Esophagus squamous epithelium (tissue), 5 donors: ENCODE measurements around the gene ETV6. TPM values are rescaled to one million over a fixed set of nuclear protein-coding genes. Genes with fewer than 3 reads are reported as not detected.
A peak's percentile ranks its signal among the peaks of the same experiment; 100 is the strongest.

Source experiments
- DNase-seq: peaks from one replicate; lab custom pipeline; 2025; lab: John Stamatoyannopoulos, UW
- H3K27ac ChIP-seq, 4 donors: fragments of 200-600 bp; sonication (generic); one replicate each; pipeline ENCODE4 v1.5.1; 2016 to 2019; ENCODE audit warnings: mild to moderate bottlenecking in 1 of 4
- H3K27me3 ChIP-seq, 4 donors: fragments of 200-600 bp; sonication (generic); 1 replicate in 3 of 4; 2 replicates in 1 of 4; pipeline versions ENCODE4 v1.5.1 to v1.6.0; 2017 to 2021; ENCODE audit warnings: antibody characterized with exemption in 1 of 4
- H3K36me3 ChIP-seq, 3 donors: fragments of 200-600 bp; sonication (generic); one replicate each; pipeline ENCODE4 v1.5.1; 2016 to 2019
- H3K4me1 ChIP-seq, 3 donors: fragments of 200-600 bp; sonication (generic); one replicate each; pipeline ENCODE4 v1.5.1; 2017 to 2019
- H3K4me3 ChIP-seq, 4 donors: fragments of 200-600 bp; sonication (generic); 1 replicate in 3 of 4; 2 replicates in 1 of 4; pipeline ENCODE4 v1.5.1; 2016 to 2019; ENCODE audit warnings: mild to moderate bottlenecking in 2 of 4, moderate library complexity in 1 of 4
- H3K9me3 ChIP-seq, 3 donors: fragments of 200-600 bp; sonication (generic); one replicate each; pipeline ENCODE4 v1.5.1; 2016 to 2019
- POLR2A ChIP-seq, 4 donors: fragments of 450-650 bp; IDR thresholded peaks; one replicate each; pipeline ENCODE4 v1.6.1; 2017; ENCODE audit warnings: antibody characterized with exemption in 4 of 4, mild to moderate bottlenecking in 4 of 4, moderate library complexity in 3 of 4
- WGBS, 2 donors: methylation state at CpG; one replicate each; pipeline ENCODE4 v1.1.5; 2018; 5-methylcytosine and 5-hydroxymethylcytosine counted together
- intact Hi-C: fragments of 100-400 bp; cut with DNase I; formaldehyde crosslinking; loops from one replicate; pipeline ENCODE4 v1.15.0; 2022
- total RNA-seq, 4 donors: library from RNA; depleted of rRNA; stranded (reverse); fragments of >200 nt; gene quantifications; one replicate each; pipeline ENCODE4 v1.1.0, GENCODE V29; 2016
- TF ChIP-seq, protein P1 (sequence below), 6 experiments: fragments of 450-650 bp in 4 of 6; fragments of 200-600 bp in 2 of 6; sonication (generic) in 2 of 6; IDR thresholded peaks; one replicate each; pipeline ENCODE4 v1.5.1; 2016 to 2019; ENCODE audit warnings: antibody characterized with exemption in 6 of 6, mild to moderate bottlenecking in 4 of 6, moderate library complexity in 4 of 6
- donor health status: DM: yes; HTN: yes; CAD: no.

ETV6 gene
- total RNA-seq, 4 donors from 2014 or later = 11.3 to 17.3 (median 13.8) TPM

DNA sequence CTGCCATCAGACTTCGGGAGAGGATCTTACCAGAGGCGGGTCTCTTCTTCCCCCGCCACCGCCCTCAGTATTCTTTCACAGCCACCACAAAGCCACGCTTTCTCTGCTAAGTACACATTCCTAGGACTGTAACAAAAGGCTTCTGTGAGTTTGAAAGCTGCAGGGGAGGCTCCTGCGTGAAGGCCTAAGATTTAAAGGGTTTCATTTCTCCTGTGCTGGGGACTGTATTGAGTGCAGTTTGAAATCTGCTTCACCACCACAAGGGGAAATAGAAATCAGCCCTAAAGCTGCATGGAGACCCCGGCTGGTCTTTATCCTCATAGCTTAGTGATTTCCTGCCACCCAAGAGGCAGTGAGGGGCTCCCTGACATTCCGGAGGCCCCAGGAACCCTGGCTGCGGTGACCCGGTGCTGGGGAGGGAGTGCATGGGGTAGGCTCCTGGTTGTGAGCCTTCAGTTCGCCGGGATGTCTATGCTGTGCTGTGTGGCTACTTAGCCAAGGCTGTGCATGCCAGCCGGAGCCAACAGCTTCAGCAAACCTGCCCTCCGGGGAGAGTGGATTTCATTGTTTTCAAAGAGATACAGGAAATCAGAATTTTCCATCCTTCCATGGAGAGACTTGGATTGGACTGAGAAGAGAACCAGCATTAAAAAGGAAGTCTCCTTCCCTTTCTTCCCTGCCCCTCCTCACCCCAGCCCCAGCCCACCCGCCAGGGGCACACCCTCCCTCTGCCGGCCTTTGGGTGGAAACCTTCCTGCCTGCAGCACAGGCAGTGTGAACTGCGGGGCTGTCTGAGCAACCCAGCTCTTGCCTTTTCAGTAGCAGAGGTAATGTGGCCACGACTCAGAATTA lies 163.3 kb downstream of the ETV6 start:
- H3K4me1 ChIP-seq = peaks cover 24 to 59% (median 36%) of the 10 kb centered on the region in 3 donors
- H3K4me3 ChIP-seq = peak overlapping the region in 3 of 4 donors; percentile 3 to 59 (median 27)

DNA sequence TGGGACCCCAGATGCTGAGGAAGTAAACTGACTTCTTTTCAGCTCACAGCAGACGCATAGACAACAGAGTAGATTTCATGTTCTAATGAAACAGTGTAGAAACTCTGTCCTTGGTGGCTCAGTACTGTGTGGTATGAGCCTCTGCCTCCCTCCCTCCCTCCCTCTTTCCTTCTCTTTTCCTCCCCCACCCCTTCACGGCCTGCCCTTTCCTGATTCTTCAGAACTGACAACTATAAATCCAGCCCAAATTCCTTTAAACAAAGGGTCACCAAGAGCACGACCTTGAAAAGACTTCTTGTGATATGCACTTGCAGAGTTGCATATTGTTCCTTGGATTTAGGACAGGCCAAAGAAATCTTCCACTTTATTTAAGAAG lies 164.0 kb downstream of the ETV6 start:
- intact Hi-C loops = no loop called here
- Histone ChIP-seq H3K4me1 (peaks cover 24 to 65% (median 39%) of the 10 kb centered on the region in 3 donors), H3K4me3 (peak overlapping the region in 3 of 4 donors; percentile 3 to 59 (median 27)), H3K9me3 (no peaks in the 10 kb centered on the region), H3K27me3 (no peaks in the 10 kb centered on the region), H3K27ac (peak overlapping the region; percentile 62 to 90 (median 74)), H3K36me3 (no peaks in the 10 kb centered on the region)
- no peak for TF ChIP-seq POLR2A (IDR thresholded peaks at IDR 0.05)
- TF ChIP-seq, protein P1, sequence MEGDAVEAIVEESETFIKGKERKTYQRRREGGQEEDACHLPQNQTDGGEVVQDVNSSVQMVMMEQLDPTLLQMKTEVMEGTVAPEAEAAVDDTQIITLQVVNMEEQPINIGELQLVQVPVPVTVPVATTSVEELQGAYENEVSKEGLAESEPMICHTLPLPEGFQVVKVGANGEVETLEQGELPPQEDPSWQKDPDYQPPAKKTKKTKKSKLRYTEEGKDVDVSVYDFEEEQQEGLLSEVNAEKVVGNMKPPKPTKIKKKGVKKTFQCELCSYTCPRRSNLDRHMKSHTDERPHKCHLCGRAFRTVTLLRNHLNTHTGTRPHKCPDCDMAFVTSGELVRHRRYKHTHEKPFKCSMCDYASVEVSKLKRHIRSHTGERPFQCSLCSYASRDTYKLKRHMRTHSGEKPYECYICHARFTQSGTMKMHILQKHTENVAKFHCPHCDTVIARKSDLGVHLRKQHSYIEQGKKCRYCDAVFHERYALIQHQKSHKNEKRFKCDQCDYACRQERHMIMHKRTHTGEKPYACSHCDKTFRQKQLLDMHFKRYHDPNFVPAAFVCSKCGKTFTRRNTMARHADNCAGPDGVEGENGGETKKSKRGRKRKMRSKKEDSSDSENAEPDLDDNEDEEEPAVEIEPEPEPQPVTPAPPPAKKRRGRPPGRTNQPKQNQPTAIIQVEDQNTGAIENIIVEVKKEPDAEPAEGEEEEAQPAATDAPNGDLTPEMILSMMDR (IDR thresholded peaks at IDR 0.05) = no peak
- no peak for DNase-seq
- WGBS, 2 donors = 11 to 17% methylated on average over 3 of the region's 3 CpGs

More for the DNA sequence above, 163.3 kb downstream of the ETV6 start:
- TF ChIP-seq, protein P1 (IDR thresholded peaks at IDR 0.05) = no peak
- no peak for TF ChIP-seq POLR2A (IDR thresholded peaks at IDR 0.05)
- 3 to 21% methylated on average over 8 to 11 of the region's 18 CpGs for WGBS, 2 donors
- intact Hi-C loops = no loop called here
- H3K27ac ChIP-seq = peak overlapping the region; percentile 62 to 90 (median 74)
- no peak for DNase-seq
- H3K9me3 ChIP-seq = no peaks in the 10 kb centered on the region
- no peaks in the 10 kb centered on the region for H3K36me3 ChIP-seq
- H3K27me3 ChIP-seq = no peaks in the 10 kb centered on the region

DNA sequence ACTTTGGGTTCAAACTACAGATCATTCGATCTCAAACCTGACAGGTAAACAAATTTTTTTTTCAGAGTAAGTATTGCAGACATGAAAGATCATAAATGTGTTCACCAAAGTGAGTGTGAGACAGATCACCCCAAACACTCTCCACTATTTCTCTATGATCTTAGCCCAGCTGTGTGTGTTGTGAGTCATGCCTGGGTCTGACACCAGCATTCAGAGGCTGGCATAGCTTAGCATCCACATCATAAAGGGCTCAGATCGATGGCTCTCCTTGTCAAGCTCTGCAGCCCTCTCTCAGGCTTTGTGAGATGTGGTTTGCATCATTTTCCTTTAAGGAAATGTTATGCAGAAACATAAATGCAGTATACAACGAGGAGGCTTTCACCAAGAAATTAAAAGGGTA lies 164.9 kb downstream of the ETV6 start:
- Histone ChIP-seq H3K4me3 (no peak overlapping the region), H3K27ac (peak overlapping the region in 1 of 4 donors; percentile 44), H3K36me3 (no peaks in the 10 kb centered on the region), H3K27me3 (no peaks in the 10 kb centered on the region), H3K4me1 (peaks cover 24 to 72% (median 40%) of the 10 kb centered on the region in 3 donors), H3K9me3 (no peaks in the 10 kb centered on the region)
- TF ChIP-seq POLR2A (IDR thresholded peaks at IDR 0.05) = no peak
- TF ChIP-seq, protein P1 (IDR thresholded peaks at IDR 0.05) = no peak
- no peak for DNase-seq
- 28 to 33% methylated on average over 2 to 3 of the region's 3 CpGs for WGBS, 2 donors
- intact Hi-C loops = no loop called here

- DNase-seq = no peak
- no peaks in the 10 kb centered on the region for H3K27me3 ChIP-seq
- H3K4me1 ChIP-seq = peaks cover 24 to 69% (median 40%) of the 10 kb centered on the region in 3 donors
- TF ChIP-seq, protein P1 (IDR thresholded peaks at IDR 0.05) = no peak
- TF ChIP-seq POLR2A (IDR thresholded peaks at IDR 0.05) = no peak
- intact Hi-C loops = no loop called here
- no peaks in the 10 kb centered on the region for H3K36me3 ChIP-seq
- H3K9me3 ChIP-seq = no peaks in the 10 kb centered on the region
- no peak overlapping the region for H3K4me3 ChIP-seq
- no peak overlapping the region for H3K27ac ChIP-seq
- 77 to 81% methylated on average over 2 to 5 of the region's 5 CpGs for WGBS, 2 donors
Measured at GRCh38 chr12:11815397-11815796, 165.9 kb downstream of the ETV6 start.

DNA sequence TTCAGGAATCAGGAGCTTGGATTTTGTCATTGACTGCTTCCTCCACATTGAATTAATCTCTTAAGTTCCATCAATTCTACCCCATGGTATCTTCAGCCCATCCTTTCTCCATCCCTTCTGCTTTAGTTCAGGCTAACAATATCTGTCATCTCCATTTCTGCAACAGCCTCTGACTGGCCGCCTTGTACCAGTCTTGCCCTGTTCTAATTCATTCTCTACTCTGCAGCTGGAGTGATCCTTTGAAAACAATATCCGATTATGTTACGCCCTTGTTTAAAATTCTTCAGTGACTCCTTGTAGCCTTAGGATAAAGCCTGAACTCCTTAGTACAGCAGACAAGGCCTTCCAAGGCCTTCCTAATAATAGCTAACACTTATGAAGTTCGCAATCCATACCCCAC lies 170.2 kb downstream of the ETV6 start:
- H3K4me1 ChIP-seq = peaks cover 12 to 49% (median 19%) of the 10 kb centered on the region in 3 donors
- H3K9me3 ChIP-seq = no peaks in the 10 kb centered on the region
- H3K4me3 ChIP-seq = no peak overlapping the region
- no peak overlapping the region for H3K27ac ChIP-seq
- DNase-seq = no peak
- intact Hi-C loops = no loop called here
- no peaks in the 10 kb centered on the region for H3K36me3 ChIP-seq
- H3K27me3 ChIP-seq = no peaks in the 10 kb centered on the region
- TF ChIP-seq POLR2A (IDR thresholded peaks at IDR 0.05) = no peak
- TF ChIP-seq, protein P1 (IDR thresholded peaks at IDR 0.05) = no peak
- WGBS, 2 donors = 84 to 88% methylated on average over 4 of the region's 4 CpGs
